Posterior cingulate gyrus (tissue), 11 donors: ENCODE results near the gene SENP5.
"Not testable (repeated sequence)": the region's sequence is repeated elsewhere in the genome, so short reads cannot be mapped to it uniquely, and the experiment has no call there.

ENCODE experiments used
- DNase-seq, 10 donors: peaks; one replicate each; pipeline versions ENCODE4 v3.0.0 to v3.0.0-alpha.2; 2020 to 2021; ENCODE audit warnings: mixed read lengths in 3 of 10
- intact Hi-C: fragments of 100-400 bp; cut with DNase I; formaldehyde crosslinking; loops from one replicate; pipeline ENCODE4 v1.15.1; 2023

The SENP5 gene

GRCh38 chr3:196936288-196936687 is 68.6 kb downstream of the SENP5 start:
- intact Hi-C loops: no loop called here
- no peak for DNase-seq

GRCh38 chr3:196938124-196938523 is 70.4 kb downstream of the SENP5 start:
- intact Hi-C loops: no loop called here
- no peak for DNase-seq

- no peak for DNase-seq
Observed at GRCh38 chr3:196938576-196938975, 70.9 kb downstream of the SENP5 start.

GRCh38 chr3:196941729-196942225 is 74.1 kb downstream of the SENP5 start:
- intact Hi-C loops: loop anchor here (1.0 to 5.0 kb wide), 4 partner anchors 75 to 624 kb away; partner anchors contain the start of genes CEP19, DYNLT2B, FBXO45 and PIGX
- peak in 9 of 10 donors; percentile 34 to 92 (median 58) for DNase-seq

More at GRCh38 chr3:196938576-196938975, 70.9 kb downstream of the SENP5 start:
- intact Hi-C loops: no loop called here

- peak; percentile 94 to 99 (median 96) for DNase-seq
- intact Hi-C loops: loop anchor here (1.0 to 5.0 kb wide), 4 partner anchors 76 to 625 kb away; partner anchors contain the start of genes CEP19, DYNLT2B, FBXO45 and PIGX
Observed at GRCh38 chr3:196942226-196942914, 74.7 kb downstream of the SENP5 start, which contains the start of gene NCBP2. TSS of gene NCBP2 (minus strand) at chr3:196942528. CDS start at chr3:196942503, 25 bp downstream.

- DNase-seq: peak in 6 of 10 donors; percentile 13 to 92 (median 58)
- intact Hi-C loops: loop anchor here (1.0 to 5.0 kb wide), 4 partner anchors 76 to 626 kb away; partner anchors contain the start of genes CEP19, DYNLT2B, FBXO45 and PIGX
Observed at GRCh38 chr3:196942915-196943277, 75.2 kb downstream of the SENP5 start.

- intact Hi-C loops: loop anchor here (5.0 kb wide), 1 partner anchor 627 kb away; the partner anchor contains the start of gene DYNLT2B
- DNase-seq: not testable (repeated sequence)
Observed at GRCh38 chr3:196944037-196944790, 76.5 kb downstream of the SENP5 start.

GRCh38 chr3:196947136-196947859 is 79.6 kb downstream of the SENP5 start:
- DNase-seq: no peak
- intact Hi-C loops: no loop called here

- intact Hi-C loops: no loop called here
- DNase-seq: no peak
Observed at GRCh38 chr3:196947860-196948441, 80.2 kb downstream of the SENP5 start.

- no peak for DNase-seq
- intact Hi-C loops: no loop called here
Observed at GRCh38 chr3:196948442-196949284, 80.9 kb downstream of the SENP5 start.

- intact Hi-C loops: no loop called here
- no peak for DNase-seq
Observed at GRCh38 chr3:196949285-196949619, 81.5 kb downstream of the SENP5 start.

- no peak for DNase-seq
- intact Hi-C loops: no loop called here
Observed at GRCh38 chr3:196949750-196950149, 82.0 kb downstream of the SENP5 start.

GRCh38 chr3:196951371-196951770 is 83.7 kb downstream of the SENP5 start:
- DNase-seq: no peak
- intact Hi-C loops: no loop called here

- DNase-seq: no peak
- intact Hi-C loops: no loop called here
Observed at GRCh38 chr3:196954832-196955231, 87.1 kb downstream of the SENP5 start.

GRCh38 chr3:196962108-196962929 is 94.6 kb downstream of the SENP5 start:
- intact Hi-C loops: loop anchor here (10.0 kb wide), 1 partner anchor 128 kb away; no protein-coding TSS in a partner anchor

GRCh38 chr3:196962930-196963630 is 95.4 kb downstream of the SENP5 start:
- intact Hi-C loops: loop anchor here (10.0 kb wide), 1 partner anchor 128 kb away; no protein-coding TSS in a partner anchor
- no peak for DNase-seq

More at GRCh38 chr3:196962108-196962929, 94.6 kb downstream of the SENP5 start:
- DNase-seq: no peak

- intact Hi-C loops: loop anchor here (10.0 kb wide), 1 partner anchor 129 kb away; no protein-coding TSS in a partner anchor
- no peak for DNase-seq
Observed at GRCh38 chr3:196963631-196963953, 95.9 kb downstream of the SENP5 start.
